ENCODE results near the gene RAB3C.

Gene RAB3C

DNA sequence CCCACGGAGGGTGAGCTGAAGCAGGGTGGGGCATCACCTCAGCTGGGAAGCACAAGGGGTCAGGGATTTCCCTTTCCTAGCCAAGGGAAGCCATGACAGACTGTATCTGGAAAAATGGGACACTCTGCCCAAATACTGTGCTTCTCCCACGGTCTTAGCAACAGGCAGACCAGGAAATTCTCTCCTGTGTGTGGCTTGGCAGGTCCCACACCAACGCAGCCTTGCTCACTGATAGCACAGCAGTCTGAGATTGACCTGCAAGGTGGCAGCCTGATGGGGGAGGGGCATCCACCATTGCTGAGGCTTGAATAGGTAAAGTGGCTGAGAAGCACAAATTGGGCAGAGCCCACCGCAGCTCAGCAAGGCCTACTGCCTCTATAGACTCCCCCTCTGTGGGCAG, 23.2 kb downstream of the RAB3C start:
- DNase-seq, result no peak

- DNase-seq, result no peak
Observed at GRCh38 chr5:58615972-58616371, 33.1 kb downstream of the RAB3C start.

GRCh38 chr5:58617241-58617640, 34.4 kb downstream of the RAB3C start:
- no peak for DNase-seq

DNA sequence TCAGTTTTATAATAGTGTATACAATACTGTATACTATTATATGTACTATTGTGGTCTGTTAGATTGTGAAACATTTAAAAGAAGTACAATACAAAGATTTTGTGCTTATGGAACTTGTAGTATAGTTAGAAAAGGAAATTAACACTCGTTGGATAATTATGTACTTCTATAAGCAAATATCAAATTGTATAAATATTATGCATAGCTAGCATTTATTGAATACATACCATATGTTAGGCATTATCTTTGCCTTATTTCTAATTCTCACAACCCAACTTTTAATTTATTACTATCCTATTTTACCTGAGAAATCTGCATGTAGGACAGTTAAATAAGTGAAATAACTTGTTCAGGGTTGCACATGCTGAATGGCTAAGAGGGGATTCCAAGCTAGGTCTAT, 37.5 kb downstream of the RAB3C start:
- DNase-seq, result no peak

DNA sequence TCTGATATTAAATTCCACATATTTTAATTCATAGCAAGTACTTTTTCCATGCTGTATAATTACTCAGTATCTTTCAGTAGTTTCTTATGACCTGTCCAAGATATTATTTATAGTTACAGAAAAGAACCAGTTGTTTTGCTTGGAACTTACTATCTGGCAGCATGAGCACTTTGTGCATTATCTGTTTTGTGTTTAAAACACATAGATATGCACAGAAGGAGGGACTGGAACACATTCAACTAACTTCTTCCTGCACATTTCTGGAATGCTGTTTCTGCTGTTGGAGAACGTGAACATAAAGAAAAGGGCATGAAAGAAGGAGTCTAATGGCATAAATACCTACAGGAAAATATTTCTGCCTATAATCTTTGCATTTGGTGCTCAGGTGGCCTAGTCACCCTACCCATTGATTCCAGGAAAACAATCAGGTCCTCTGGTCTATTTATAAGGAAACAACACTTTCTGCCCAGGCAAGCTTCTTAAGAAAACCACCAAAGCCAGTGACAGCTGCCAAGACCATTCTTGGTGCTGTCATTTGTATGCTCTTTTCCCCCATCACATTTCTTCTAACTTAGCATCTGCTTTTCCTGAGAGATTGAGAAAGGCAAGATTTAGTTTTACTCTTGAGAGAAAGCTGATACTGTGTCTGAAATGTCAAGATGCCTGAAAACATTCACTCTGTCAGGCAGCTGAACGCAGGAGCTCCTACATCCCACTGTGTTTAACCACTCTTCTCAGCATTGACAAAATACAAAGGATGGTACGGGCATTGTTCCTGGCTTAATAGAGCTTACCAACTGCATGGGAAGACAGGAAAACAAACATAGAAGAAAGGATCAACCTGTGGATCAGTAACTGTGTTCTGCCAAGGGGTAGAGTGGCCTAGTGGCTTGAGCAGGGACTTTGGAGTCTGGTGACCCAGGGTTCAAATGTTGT, 40.3 kb downstream of the RAB3C start:
- DNase-seq, result no peak

- no peak for DNase-seq
Observed at GRCh38 chr5:58628626-58629025, 45.8 kb downstream of the RAB3C start.

DNA sequence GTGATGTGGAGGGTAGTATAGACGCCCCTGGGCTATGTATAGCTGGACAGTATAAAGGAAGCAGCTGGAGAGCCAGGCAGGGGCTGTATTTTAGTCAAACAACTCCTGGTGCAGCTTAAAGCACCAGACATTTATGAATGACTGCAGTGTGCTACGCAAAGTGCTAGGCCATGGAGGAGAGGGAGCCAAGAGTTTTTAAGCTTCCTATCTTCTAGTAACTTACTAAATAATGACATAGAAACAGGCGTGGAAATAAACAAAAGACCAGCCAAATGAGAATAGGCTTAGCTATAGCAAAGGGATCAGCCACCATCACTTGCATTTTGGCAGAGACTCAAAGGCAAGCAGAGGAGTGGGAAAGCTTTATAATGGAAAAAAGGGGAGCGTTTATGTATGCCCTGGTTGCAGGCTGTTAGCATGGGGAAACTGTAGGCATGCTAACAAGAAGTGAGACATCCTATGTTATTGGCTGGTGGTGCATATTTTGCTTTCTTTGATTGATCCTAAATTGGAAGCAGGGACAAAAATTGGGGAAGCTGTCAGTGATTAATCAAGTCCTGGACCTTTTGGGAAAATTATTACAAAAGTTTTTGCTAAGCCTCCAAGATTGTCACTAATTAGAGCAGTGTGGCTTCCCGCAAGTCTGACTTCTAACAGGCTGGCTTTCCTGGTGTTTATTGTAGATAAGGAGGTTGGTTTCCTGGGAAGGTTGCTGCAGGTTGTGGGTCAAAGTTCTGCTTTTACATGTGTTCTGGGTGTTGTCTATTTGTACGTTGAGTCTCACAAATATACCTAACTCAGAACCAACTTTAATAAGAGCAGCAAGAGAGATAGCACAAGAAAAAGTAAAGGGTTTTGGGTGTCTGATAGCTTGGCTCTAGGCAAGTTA, 46.6 kb downstream of the RAB3C start:
- DNase-seq, result no peak

DNA sequence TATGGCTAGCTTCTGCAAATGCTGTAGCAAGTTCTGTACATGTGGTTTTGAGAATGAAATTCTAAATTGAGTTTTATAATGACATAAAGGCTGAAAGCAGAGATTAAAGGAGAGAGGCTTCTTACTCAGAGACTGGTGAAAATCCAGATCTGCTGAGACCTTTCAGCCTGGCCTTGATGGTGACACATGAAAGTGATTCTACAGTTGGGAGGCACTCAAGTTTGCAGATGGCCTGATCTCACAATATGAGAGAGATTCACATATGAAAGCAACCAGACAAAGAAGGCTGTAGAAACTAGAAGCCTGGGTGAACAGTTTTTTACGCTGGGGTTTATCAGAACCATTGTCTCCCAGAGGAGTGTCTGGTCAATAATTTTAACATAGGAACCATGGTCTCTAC, 49.0 kb downstream of the RAB3C start:
- DNase-seq, result no peak

- DNase-seq, result no peak
Observed at GRCh38 chr5:58635416-58635815, 52.5 kb downstream of the RAB3C start.

DNA sequence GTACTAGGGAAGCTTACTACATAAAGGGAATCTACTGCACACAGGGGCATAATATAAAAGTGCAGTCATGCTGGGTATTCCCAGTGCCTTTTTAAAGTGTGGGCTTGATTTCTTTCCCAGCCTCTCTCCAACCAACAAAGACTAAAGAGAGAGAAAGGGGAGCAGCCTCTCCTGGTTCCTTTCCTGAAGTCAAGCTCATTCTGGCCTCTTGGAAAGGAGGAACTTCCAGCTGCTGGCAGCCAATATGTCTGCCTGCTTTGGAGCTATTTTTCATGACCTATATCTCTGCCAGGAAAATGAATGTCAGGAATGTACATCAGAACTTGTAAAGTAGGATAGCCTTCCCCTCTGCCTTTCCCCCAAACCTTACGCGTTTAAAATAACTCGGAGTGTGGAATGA, 57.1 kb downstream of the RAB3C start:
- no peak for DNase-seq

DNA sequence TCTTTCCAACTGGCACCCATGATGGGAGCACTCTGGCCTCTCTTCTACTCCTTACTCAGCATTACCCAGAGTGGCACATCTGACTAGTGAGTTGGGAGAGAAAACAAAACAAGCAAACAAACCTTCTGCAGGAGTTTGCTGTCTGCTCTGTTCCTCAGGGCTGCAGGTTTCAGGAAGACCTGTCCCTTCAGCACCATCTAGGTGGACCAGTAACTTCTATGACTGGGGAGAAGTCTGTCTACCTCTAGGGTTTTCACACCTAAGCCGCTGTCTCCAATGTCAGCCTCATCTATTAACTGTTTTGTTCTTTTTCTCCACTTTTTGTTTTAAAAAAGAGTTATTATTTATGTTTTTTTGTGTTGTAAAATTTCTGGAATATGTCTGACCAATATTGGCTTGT, 58.7 kb downstream of the RAB3C start:
- DNase-seq, result no peak

- no peak for DNase-seq
Observed at GRCh38 chr5:58648846-58649245, 66.0 kb downstream of the RAB3C start.

- DNase-seq, result no peak
Observed at GRCh38 chr5:58649716-58650115, 66.8 kb downstream of the RAB3C start.

GRCh38 chr5:58653521-58653920, 70.6 kb downstream of the RAB3C start:
- DNase-seq, result no peak

DNA sequence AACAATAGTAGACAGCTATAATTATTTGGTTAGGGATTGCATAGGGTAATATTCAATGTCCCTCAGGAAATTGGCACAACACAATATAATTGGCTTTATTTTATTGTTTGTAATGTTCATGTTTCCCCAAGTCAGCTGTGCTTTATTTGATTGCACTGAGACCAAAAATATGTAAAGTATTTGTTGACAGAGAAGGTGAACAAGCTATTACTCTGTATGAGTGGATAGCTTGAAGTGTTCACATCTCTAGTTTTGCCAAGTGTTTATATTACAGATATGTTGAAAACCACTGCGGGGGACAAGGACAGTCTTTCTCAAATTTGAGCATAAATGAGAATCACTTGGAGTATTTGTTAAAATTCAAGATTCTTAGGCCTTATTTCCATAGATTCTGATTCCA, 83.3 kb downstream of the RAB3C start:
- no peak for DNase-seq

DNA sequence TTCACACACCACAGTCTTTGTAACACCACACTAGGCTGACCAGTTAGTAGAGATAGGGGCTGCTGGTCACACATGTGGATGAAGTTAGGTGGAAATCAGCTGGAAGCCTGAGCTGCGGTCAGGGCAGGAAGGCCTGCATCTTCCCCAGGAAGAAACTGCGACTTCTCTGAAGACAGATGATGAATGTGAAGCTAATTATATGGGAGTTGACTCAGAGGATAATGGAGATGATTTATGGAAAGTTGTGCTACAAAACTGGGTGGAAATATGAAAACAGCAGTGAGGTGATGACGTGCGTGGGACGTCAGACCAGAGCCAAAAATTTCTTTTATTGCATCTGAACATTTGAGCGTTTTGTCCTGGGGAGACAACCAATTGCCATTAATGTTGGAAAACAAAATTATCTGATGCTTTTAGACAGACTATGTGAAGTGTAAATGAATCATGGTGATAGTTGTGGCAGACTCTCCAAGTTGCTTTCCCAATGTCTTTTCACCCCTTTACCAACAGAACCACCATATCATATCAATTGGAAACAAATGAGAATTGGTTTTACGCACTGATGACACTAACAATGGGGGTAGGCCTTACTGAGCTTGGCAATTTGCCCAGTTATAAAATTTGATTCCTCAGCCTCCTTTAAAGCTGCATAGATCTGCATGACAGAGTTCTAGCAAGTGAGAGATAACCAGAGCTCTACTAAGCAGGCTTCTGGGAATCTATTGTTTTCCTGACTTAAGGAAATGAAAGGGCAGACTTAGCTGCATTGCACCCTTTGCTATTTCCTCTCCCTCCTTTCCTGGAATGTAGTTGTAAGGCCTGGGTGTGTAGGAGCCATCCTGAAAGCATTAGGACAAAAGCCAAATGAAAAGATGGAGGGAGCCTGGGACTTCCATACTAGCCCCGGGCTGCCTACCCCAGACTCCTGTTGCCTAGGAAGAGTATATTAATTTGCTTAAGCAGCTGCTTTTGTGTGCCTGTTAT, 84.0 kb downstream of the RAB3C start:
- no peak for DNase-seq

GRCh38 chr5:58670582-58670981, 87.7 kb downstream of the RAB3C start:
- DNase-seq, result no peak

DNA sequence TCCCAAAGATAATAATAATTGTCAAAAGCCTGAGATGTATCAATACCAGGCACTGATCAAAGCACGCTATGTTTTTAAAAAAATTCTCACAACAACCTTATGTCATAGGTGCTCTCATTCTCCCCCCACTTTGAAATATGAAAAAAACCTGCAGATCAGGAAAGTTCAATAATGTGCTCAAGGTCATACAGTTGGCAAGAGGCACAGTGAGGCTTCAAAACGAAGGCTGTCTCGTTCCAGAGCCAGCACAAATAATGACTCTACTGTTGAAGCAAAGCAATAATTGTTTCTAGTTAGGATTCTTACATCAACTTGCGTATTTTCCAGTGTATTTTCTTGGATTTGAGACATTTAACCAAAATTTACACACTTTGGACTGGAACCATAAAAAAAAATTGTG, 88.3 kb downstream of the RAB3C start:
- no peak for DNase-seq

DNA sequence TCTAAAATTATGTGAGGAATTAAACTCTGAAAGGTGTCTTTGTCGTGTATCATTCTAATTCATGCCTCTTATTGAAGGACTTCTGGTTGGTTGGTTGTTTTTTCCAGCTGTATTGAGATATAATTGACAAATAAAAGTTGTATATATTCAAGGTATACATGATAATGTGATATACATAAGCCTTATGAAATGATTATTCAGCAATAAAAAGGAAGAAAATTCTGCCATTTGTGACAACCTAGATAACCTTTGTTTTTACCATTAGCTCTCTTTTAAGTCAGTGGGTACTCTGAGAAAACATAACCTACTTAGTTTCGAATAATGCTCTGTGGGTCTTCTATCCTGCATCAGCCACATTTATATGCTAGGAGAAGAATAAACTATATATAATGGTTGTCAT, 89.6 kb downstream of the RAB3C start:
- no peak for DNase-seq

DNA sequence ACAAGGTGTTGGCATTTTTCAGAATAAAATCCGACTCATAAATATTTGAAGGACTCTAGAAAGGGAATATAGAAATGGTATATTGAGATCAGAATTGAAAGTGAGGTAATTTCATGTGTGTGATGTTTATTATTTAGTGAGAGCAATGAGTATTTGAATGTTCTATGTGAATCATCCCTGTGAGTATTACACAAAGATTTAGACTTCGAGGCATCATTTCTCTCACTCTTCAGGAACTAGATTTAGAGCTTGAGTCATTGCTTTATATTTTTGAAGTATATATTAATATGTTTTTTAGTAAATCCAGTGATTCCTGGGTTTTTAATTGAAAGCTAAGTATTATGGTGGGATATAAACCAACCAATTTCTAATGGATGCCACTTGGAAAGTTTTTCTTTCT, 91.2 kb downstream of the RAB3C start:
- DNase-seq, result no peak

DNA sequence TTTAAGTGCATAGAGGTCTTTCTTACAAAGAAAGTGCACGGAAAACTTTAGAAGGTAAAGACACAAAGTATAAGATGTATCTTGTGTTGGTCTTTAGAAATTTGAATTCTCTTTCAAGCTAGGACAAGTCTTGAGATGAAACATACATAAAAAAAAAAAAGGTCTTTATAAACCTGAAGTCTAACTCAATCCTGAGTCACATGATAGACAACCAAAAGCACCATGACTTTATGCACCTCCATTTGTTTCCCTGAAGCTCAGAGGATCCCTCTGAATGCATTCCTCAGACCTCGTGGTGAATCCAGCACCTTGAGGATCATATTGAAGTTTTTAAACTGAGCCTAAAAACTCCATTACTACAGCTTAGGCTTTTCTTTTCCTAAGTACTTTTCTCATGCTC, 91.8 kb downstream of the RAB3C start:
- DNase-seq, result no peak

GRCh38 chr5:58675341-58675740, 92.5 kb downstream of the RAB3C start:
- no peak for DNase-seq

- no peak for DNase-seq
Observed at GRCh38 chr5:58677650-58678049, 94.8 kb downstream of the RAB3C start.

Measured in CD4-positive, alpha-beta T cell treated with Interleukin-4 for 4 hours (primary cell).